ENCODE results near the gene SOCS6. TPM values are rescaled to one million over a fixed set of nuclear protein-coding genes. Genes with fewer than 3 reads are reported as not detected.

The SOCS6 gene
- total and polyA plus RNA-seq, 2 of the 13 experiments (the other 11 are each of a cell fraction or from before 2014, with no cell fraction given), result 18.6 to 38.3 TPM

GRCh38 chr18:70288171-70288850 lies 534 bp upstream of the SOCS6 start (continued):
- TF ChIP-seq NR1H2 (CRISPR knock-in tag; IDR thresholded peaks at IDR 0.05; ENCODE audit: borderline replicate concordance, low read depth) (no peak), SNAPC4 (CRISPR knock-in tag; IDR thresholded peaks at IDR 0.05) (no peak), ZBTB38 (CRISPR knock-in tag; IDR thresholded peaks at IDR 0.05) (no peak), CHD2 (IDR thresholded peaks at IDR 0.05; ENCODE audit: low read depth, low read length) (no peak), ZSCAN21 (CRISPR knock-in tag; IDR thresholded peaks at IDR 0.05; ENCODE audit: borderline replicate concordance) (no peak), RAD21 (CRISPR knock-in tag; IDR thresholded peaks at IDR 0.05) (0 out of 2 replicates have a peak, but pooled peaks have one; percentile 25), MXD1 (CRISPR knock-in tag; IDR thresholded peaks at IDR 0.05) (0 out of 2 replicates have a peak, but pooled peaks have one; percentile 24), TBP (CRISPR knock-in tag; IDR thresholded peaks at IDR 0.05) (no peak), ZNF136 (CRISPR knock-in tag; IDR thresholded peaks at IDR 0.05; ENCODE audit: low read depth) (no peak), SNAI1 (CRISPR knock-in tag; IDR thresholded peaks at IDR 0.05; ENCODE audit: borderline replicate concordance) (no peak), CBX1 (IDR thresholded peaks at IDR 0.05; ENCODE audit: low read depth) (no peak), MEF2D (CRISPR knock-in tag; IDR thresholded peaks at IDR 0.05) (no peak), SOX5 (CRISPR knock-in tag; IDR thresholded peaks at IDR 0.05; ENCODE audit: borderline replicate concordance) (no peak), ZNF577 (CRISPR knock-in tag; IDR thresholded peaks at IDR 0.05; ENCODE audit: borderline replicate concordance, low read depth) (no peak), SSRP1 (CRISPR knock-in tag; IDR thresholded peaks at IDR 0.05) (no peak), TGIF2 (CRISPR knock-in tag; IDR thresholded peaks at IDR 0.05) (no peak), ZNF414 (CRISPR knock-in tag; IDR thresholded peaks at IDR 0.05) (no peak), SMYD3 (CRISPR knock-in tag; IDR thresholded peaks at IDR 0.05) (no peak), ZNF780A (CRISPR knock-in tag; IDR thresholded peaks at IDR 0.05) (no peak), ZNF101 (CRISPR knock-in tag; IDR thresholded peaks at IDR 0.05; ENCODE audit: borderline replicate concordance, low read depth) (no peak), ATF5 (CRISPR knock-in tag; IDR thresholded peaks at IDR 0.05; ENCODE audit: low read depth) (no peak), CEBPG (CRISPR knock-in tag; IDR thresholded peaks at IDR 0.05) (no peak), ZNF83 (CRISPR knock-in tag; IDR thresholded peaks at IDR 0.05; ENCODE audit: borderline replicate concordance) (no peak), GATAD1 (CRISPR knock-in tag; IDR thresholded peaks at IDR 0.05) (no peak), BCL6 (CRISPR knock-in tag; IDR thresholded peaks at IDR 0.05) (peak; percentile 11; the same call in 1 of the 2 replicates), ZNF792 (CRISPR knock-in tag; IDR thresholded peaks at IDR 0.05) (no peak)

Data from HepG2 (cell line).